NCI-H526 treated with DMSO at 0.1 percent for 48 hours (cell line): Measurements from ENCODE around the gene GPC5.
"Not testable (repeated sequence)": the region's sequence is repeated elsewhere in the genome, so short reads cannot be mapped to it uniquely, and the experiment has no call there.

Experiments
- DNase-seq: peaks from one replicate; lab custom pipeline; 2025; lab: John Stamatoyannopoulos, UW

Gene GPC5

DNA sequence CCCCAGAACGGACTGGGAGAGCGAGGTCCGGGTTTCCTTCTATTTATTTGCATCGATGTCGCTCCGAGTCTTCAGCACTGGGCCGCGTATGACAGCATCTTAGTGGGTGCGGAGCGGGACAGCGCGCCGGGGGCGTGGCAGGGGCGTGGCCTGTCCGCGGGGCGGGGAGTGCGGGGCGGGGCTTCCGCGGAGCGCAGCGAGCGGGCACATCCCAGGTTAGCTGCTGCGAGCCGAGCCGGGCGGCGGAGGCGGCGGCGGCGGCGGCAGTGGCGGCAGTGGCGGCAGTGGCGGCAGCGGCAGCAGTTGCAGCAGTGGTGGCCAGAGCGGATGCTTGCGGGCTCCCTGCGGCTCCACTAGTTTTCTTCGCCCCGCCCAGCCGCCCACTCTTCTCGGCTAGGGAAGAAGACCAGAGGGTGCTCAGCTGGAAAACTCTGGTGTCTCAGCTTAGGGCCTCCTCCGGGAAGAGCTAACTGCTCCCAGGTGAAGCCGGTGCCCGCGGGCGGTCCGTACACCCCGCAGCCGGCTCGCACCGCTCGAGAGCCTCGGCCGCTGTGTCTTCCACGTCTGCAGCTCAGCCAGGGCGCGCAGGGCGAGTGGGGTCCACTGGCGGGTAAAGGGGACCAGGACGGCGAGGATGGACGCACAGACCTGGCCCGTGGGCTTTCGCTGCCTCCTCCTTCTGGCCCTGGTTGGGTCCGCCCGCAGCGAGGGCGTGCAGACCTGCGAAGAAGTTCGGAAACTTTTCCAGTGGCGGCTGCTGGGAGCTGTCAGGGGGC lies at the start of gene GPC5:
Gene GPC5 (plus strand): TSS at position 209 of the 776 bp plus-strand sequence.
- peak; percentile 75 for DNase-seq

DNA sequence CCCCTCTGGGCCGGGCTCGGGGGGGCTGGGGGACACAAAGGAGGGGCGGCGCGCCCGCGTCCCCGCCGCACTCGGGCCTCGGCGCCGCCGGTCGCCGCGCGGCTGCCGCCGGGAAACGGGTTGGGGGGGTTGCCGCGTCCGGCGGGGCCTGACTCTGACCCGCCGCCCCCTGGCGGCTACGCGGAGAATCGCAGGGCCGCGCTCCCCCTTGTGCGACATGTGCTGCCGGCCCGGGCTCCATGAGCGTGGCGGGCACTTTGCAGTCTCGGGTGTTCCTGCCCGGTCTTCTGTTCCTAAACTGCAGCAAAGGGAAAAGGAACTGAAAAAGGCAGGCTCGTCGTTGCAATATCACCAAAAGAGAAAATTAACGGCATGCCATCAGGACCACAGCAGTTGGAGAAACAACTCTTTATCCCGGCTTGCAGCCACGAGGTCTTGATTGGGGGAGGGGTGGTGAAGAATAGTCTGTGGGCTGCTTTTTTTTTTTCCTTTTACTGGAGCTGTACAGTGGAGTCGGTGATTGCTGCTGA lies 49.5 kb upstream of the GPC5 start:
- DNase-seq, result peak; percentile 90

DNA sequence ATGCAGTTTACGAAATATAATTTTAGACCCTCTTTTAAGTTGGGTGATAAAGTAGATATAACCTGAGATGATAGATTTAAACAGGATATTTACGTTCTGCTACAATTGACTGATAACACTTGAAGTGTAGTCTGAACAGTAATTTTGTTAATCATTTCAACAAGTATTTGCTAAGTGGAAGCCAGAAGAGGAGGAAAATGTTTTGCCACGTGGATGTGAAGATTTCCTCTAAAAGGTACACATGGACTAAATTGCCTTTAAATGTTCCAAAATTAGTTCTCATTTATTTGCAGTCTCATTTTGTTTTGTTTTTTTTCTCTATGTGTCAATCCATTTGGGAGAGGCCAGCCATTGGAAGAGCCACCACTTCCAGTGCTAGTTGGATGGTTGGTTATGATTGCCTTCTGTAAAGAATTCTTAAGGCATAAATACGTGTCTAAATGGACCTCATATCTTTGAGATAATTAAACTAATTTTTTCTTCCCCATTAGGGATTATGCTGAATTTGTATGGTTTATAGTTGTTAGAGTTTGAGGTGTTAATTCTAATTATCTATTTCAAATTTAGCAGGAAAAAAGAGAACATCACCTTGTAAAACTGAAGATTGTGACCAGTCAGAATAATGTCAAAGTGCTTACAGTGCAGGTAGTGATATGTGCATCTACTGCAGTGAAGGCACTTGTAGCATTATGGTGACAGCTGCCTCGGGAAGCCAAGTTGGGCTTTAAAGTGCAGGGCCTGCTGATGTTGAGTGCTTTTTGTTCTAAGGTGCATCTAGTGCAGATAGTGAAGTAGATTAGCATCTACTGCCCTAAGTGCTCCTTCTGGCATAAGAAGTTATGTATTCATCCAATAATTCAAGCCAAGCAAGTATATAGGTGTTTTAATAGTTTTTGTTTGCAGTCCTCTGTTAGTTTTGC lies 48.2 kb upstream of the GPC5 start:
- DNase-seq, result peak; percentile 42

- no peak for DNase-seq
Observed at GRCh38 chr13:91351123-91351522, 47.3 kb upstream of the GPC5 start.

DNA sequence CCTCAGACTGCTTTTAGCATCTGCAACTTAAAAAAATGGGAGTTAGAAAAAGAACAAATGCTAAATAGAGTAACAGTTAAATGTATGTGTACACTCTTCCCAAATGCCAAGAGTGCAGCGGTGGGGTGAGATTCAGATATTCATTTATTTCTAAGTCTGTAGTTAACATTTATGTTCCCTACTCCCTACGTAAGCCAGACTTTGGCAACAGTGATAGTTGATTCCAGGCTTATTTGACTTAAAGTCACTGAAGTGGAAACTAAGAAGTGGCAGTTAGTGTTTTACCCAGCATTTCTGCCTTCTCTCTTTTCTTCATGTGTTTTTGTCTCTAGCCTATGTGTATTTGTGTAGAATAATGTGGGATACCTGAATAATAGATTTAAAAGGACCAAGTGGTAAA lies 46.4 kb upstream of the GPC5 start:
- DNase-seq, result no peak

DNA sequence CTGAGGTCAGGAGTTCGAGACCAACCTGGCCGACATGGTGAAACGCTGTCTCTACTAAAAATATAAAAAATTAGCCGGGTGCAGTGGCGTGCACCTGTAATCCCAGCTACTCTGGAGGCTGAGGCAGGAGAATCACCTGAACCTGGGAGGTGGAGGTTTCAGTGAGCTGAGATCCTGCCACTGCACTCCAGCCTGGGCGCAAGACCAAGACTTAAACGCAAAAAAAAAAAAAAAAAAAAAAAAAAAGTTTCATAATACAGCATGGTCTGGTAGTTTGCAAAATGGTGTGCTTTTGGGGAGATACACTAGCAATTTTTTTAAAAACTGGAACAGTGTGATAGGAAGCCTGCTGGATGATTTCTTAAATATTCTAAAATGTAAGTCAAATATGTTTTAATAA lies 45.5 kb upstream of the GPC5 start:
- not testable (repeated sequence) for DNase-seq

DNA sequence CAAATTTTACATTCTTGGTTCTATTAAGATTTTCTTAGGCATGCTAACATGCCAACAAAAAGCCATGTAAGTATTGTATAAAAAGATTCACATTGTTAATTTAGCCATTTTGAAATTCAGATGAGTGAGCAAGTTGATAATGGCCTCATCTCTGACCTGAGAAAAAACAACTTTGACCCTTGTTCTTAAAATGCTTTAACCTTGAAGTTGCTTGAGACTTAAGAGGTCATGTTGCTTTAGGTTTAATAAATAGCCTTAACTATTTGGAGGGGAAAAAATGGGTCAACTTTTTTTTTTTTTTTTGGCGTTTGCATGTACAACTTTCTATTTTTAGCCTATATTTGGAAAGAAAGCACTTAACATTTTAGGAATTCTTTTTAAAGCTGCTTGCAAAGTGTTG lies 44.9 kb upstream of the GPC5 start:
- DNase-seq, result no peak

DNA sequence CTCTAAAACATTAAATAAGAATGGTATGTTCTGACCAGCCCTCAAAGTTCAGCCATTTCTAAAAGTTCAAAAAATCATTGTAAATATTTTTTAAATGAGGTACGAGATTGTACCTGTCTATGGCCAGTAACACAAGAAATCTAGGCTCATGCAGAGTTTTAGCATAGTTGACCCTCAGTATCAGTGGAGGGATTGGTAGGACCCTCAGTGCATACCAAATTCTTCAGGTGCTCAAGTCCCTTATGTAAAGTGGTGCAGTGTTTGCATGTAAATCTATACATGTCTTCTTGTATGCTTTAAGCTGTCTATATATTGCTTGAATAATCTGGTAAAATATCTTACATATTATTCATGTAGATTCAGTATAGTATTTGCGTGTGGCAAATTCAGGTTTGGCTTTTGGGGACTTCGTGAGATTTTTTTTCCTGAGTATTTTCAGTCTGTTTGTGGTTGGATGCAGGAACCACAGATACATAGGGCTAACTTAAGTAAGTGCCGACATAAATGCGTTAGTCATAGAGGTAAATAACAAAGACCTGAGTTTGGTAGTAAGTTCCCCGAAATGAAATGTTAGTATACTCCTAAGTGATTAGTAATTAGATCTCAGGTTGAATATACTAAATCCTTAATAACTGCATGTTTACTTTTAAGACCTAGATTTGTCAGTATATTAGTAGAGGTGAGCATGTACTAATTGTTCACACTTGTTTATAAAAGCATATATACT lies 43.2 kb upstream of the GPC5 start:
- no peak for DNase-seq

- no peak for DNase-seq
Observed at GRCh38 chr13:91355826-91356710, 42.4 kb upstream of the GPC5 start.

DNA sequence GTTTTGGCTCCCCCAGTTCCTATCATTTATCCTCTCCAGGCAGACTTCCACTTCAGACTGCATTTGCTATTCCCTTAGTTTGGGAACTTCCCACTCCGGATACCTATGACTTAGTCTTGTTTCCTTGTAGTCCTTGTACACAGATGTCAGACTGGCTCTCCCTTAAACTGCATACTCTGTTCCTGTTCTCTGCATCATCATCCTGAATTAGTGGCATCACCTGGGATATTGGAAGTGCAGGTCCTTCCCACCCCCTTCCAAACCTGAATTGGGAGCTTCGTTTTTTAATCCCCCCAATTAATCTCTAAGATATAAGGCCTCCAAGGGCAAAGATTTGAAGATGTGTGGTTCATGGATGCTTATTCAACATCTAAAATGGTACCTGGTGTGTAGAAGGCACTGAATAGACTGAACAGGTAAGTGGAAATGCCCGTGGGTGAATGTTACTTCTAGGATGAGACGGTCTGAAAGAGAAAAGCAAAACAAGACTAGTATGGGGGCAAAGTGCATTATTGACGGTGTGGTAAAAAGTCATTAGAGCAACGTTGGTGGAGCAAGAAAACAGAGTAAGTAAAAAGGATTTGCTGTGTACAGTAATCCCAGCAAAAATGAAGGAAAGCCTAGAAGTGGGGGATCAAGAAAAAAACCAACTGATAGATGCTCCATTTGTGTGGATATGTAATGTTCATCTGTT lies 41.4 kb upstream of the GPC5 start:
- DNase-seq, result no peak

GRCh38 chr13:91357613-91358386 lies 40.6 kb upstream of the GPC5 start:
- no peak for DNase-seq

DNA sequence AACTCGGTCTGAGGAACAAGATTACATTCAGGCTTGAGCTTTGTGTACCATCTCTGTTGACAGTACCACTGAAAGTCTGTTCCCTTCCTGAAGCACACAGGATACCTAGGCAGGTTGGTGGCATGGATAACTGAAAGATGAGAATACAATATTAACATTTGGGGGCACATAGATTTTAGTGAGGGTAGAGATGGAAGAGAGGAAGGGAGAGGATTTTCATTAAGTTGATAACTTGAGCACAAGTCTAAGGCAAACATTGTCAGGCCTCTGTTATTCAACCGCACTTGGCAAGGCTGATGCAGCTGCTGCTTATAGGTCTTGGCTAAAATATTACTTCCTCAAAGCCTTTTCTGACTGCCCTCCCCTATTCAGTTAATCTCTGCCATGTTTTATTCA lies 40.0 kb upstream of the GPC5 start:
- no peak for DNase-seq

GRCh38 chr13:91359111-91359510 lies 39.3 kb upstream of the GPC5 start:
- no peak for DNase-seq

DNA sequence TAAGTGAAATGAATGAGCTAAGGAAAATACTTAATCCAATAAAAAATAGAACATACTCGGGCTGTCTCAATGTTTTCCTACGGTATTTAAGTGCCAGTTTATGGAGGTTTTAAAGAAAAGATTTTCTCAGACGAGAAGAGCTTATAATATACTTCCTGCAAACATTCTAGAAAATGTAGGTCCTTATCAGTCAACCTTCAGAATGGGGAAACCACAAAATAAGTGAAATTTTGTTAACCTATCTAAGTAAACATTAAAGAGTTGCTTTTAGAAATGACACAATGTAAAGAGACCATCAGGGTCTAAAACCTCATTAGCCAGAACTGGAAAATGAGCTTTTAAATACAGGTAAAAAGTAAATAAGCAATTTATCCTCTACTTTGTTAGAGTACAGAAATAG lies 38.8 kb upstream of the GPC5 start:
- no peak for DNase-seq

DNA sequence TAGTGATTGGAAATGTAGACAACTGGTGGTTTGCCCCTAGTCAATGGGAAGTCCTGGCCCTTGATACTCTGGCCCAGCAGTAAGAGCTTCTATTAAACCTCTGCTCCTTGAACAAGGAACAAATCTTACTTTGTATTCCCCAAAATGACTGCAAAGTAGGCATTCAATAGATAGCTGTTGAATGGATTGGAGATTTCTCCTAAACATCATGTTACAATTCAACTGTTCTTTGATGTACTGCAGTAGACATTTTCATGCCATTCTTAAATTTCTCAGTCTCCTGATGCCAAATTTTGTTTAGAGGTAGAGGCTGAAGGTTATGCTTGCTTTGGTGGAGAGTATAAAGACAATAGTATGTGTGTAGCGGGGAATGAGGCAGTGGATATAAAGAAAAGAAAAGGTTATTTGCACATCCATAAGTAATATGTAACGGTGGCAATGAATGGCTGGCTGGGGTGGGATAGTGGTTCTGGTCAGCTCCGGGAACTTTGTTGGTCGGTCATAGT lies 38.1 kb upstream of the GPC5 start:
- no peak for DNase-seq

- DNase-seq, result no peak
Observed at GRCh38 chr13:91361755-91362271, 36.6 kb upstream of the GPC5 start.

GRCh38 chr13:91362908-91363307 lies 35.5 kb upstream of the GPC5 start:
- DNase-seq, result no peak

DNA sequence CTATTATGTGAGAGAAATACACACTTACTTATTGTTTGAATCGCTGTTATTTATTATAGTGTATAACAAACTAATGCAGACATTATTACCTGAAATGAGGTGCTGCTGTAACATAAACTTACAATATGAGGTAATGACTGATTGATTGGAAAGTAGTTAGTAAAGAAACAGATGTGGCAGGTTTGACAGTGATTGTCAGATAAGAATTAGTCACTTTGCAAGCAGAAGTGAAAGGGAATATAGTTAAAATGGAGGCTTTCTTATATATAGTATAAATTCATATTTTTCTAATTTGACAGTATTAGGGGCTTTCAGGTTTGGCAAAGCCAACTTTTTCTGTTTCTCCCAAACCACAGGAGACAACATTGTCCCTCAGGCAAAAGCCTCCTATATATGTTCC lies 30.3 kb upstream of the GPC5 start:
- no peak for DNase-seq

GRCh38 chr13:91368676-91369440 lies 29.6 kb upstream of the GPC5 start:
- no peak for DNase-seq
